Tibial nerve (tissue), 4 donors: ENCODE results near the gene KRT84. TPM values are rescaled to one million over a fixed set of nuclear protein-coding genes. Genes with fewer than 3 reads are reported as not detected.

Experiments used
- DNase-seq, 2 donors: peaks; one replicate each; pipeline ENCODE4 v3.0.0-alpha.2; 2019; ENCODE audit warnings: low spot score in 2 of 2
- H3K27ac ChIP-seq, 4 donors: fragments of 200-600 bp; sonication (generic) in 3 of 4; one replicate each; pipeline ENCODE4 v1.5.1; 2017 to 2019; ENCODE audit warnings: mild to moderate bottlenecking in 1 of 4
- H3K27me3 ChIP-seq, 2 donors: fragments of 200-600 bp; sonication (generic) in 1 of 2; one replicate each; pipeline versions ENCODE4 v1.5.1 to v1.6.0; 2017 to 2019
- H3K36me3 ChIP-seq, 3 donors: fragments of 200-600 bp; sonication (generic); one replicate each; pipeline ENCODE4 v1.5.1; 2018 to 2019
- H3K4me1 ChIP-seq, 4 donors: fragments of 200-600 bp; sonication (generic) in 3 of 4; one replicate each; pipeline ENCODE4 v1.5.1; 2017 to 2019
- H3K4me3 ChIP-seq, 4 donors: fragments of 200-600 bp; sonication (generic) in 3 of 4; one replicate each; pipeline ENCODE4 v1.5.1; 2017 to 2019; ENCODE audit warnings: mild to moderate bottlenecking in 1 of 4, moderate library complexity in 1 of 4
- H3K9me3 ChIP-seq, 4 donors: fragments of 200-600 bp; sonication (generic) in 3 of 4; one replicate each; pipeline ENCODE4 v1.5.1; 2017 to 2019
- CTCF ChIP-seq, 5 experiments: fragments of 200-600 bp in 3 of 5; fragments of 450-650 bp in 2 of 5; sonication (generic) in 3 of 5; IDR thresholded peaks; one replicate each; pipeline ENCODE4 v1.5.1; 2016 to 2019; ENCODE audit warnings: antibody characterized with exemption in 5 of 5, mild to moderate bottlenecking in 3 of 5, moderate library complexity in 2 of 5
- EP300 ChIP-seq, 2 donors: sonication (generic); formaldehyde crosslinking; IDR thresholded peaks; one replicate each; pipeline ENCODE4 v1.6.1; 2017; ENCODE audit warnings: antibody characterized with exemption in 2 of 2, mild to moderate bottlenecking in 1 of 2
- POLR2A ChIP-seq, 2 donors: fragments of 450-650 bp; IDR thresholded peaks; one replicate each; pipeline ENCODE4 v1.6.1; 2017; ENCODE audit warnings: antibody characterized with exemption in 2 of 2, mild to moderate bottlenecking in 2 of 2, moderate library complexity in 2 of 2
- WGBS, 2 donors: methylation state at CpG; one replicate each; pipeline ENCODE4 v1.1.5; 2018; 5-methylcytosine and 5-hydroxymethylcytosine counted together
- total RNA-seq, 4 donors: library from RNA; depleted of rRNA; stranded (reverse); fragments of >200 nt; gene quantifications; one replicate each; pipeline ENCODE4 v1.1.0, GENCODE V29; 2016

Gene KRT84
- total RNA-seq, 4 donors from 2014 or later: not detected

GRCh38 chr12:52416795-52417194, 31.3 kb upstream of the KRT84 start:
- Histone ChIP-seq H3K27me3 (no peaks in the 10 kb centered on the region), H3K4me3 (no peak overlapping the region), H3K36me3 (no peaks in the 10 kb centered on the region), H3K27ac (peak overlapping the region in 2 of 4 donors; percentile 76 to 82), H3K9me3 (no peaks in the 10 kb centered on the region), H3K4me1 (peaks cover 0 to 27% (median 5%) of the 10 kb centered on the region in 4 donors)
- TF ChIP-seq EP300 (IDR thresholded peaks at IDR 0.05) (no peak), CTCF (IDR thresholded peaks at IDR 0.05) (no peak)
- peak in 1 of 2 donors; percentile 18 for DNase-seq
- 42 to 61% methylated on average over 1 of the region's 1 CpG for WGBS, 2 donors

DNA sequence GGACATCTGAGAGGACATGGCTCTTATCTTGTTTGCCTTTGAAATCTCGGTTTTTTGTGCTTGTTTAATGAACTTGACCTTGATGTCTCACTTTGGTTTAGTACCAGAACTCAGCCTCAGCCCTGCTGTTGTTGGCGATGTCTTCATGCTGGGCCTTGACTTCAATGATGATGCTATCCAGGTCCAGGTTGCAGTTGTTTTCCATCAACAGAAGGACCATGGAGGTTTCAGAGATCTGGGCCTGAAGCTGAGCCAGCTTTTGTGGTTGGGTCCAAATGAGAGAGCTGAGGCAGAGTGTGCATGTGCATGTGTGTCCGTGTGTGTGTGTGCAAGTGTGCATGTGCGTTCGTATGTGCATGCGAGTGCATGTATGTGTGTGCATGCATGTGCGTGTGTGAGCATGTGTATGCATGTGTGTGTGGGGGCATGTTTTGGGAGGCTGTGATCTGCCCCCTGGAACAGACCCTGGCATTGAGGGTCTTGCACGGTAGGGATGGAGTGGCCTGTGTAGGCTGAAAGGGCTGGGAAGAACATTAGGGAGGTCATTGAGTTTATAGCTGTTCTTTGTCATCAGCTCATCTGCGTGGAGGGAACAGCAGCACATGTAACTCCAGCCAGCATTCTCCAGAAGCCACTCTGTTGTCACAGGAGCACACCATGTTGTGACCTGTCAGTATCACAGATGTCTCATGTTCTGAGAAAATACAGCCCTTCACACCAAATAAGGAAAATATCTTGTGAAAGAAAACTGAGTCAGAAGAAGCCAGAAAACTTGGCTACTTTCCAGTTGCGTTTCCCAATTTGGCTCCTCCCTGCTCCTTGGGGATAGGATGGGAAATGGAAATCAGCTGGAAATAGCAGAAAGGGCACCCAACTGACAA, 30.7 kb upstream of the KRT84 start:
- Histone ChIP-seq H3K4me1 (peaks cover 0 to 34% (median 5%) of the 10 kb centered on the region in 4 donors), H3K9me3 (no peaks in the 10 kb centered on the region), H3K27me3 (no peaks in the 10 kb centered on the region), H3K27ac (peak overlapping the region in 2 of 4 donors; percentile 76 to 82), H3K4me3 (no peak overlapping the region), H3K36me3 (no peaks in the 10 kb centered on the region)
- TF ChIP-seq EP300 (IDR thresholded peaks at IDR 0.05) (peak; percentile 34 to 84), POLR2A (IDR thresholded peaks at IDR 0.05) (no peak)
- DNase-seq: peak; percentile 20 to 81
- 62% methylated on average over 10 of the region's 10 CpGs for whole genome bisulfite sequencing, 2 donors

GRCh38 chr12:52414936-52415335, 29.5 kb upstream of the KRT84 start:
- no peak overlapping the region for H3K4me3 ChIP-seq
- 76 to 96% methylated on average over 4 to 5 of the region's 5 CpGs for WGBS, 2 donors
- H3K27ac ChIP-seq: no peak overlapping the region

GRCh38 chr12:52413782-52414345, 28.4 kb upstream of the KRT84 start:
- DNase-seq: no peak
- TF ChIP-seq POLR2A (IDR thresholded peaks at IDR 0.05) (no peak), CTCF (IDR thresholded peaks at IDR 0.05) (no peak), EP300 (IDR thresholded peaks at IDR 0.05) (no peak)
- Histone ChIP-seq H3K27me3 (no peaks in the 10 kb centered on the region), H3K4me1 (peaks cover 0 to 34% (median 5%) of the 10 kb centered on the region in 4 donors), H3K27ac (no peak overlapping the region), H3K36me3 (no peaks in the 10 kb centered on the region), H3K9me3 (no peaks in the 10 kb centered on the region), H3K4me3 (no peak overlapping the region)
- 61 to 68% methylated on average over 8 of the region's 8 CpGs for WGBS, 2 donors

More at GRCh38 chr12:52414936-52415335, 29.5 kb upstream of the KRT84 start:
- Histone ChIP-seq H3K4me1 (peaks cover 0 to 34% (median 5%) of the 10 kb centered on the region in 4 donors), H3K27me3 (no peaks in the 10 kb centered on the region), H3K9me3 (no peaks in the 10 kb centered on the region), H3K36me3 (no peaks in the 10 kb centered on the region)
- DNase-seq: no peak
- TF ChIP-seq POLR2A (IDR thresholded peaks at IDR 0.05) (no peak), CTCF (IDR thresholded peaks at IDR 0.05) (no peak), EP300 (IDR thresholded peaks at IDR 0.05) (no peak)

- H3K9me3 ChIP-seq: no peaks in the 10 kb centered on the region
Observed at GRCh38 chr12:52413202-52413601, 27.8 kb upstream of the KRT84 start.

More at GRCh38 chr12:52413202-52413601, 27.8 kb upstream of the KRT84 start:
- Histone ChIP-seq H3K4me1 (peaks cover 0 to 34% (median 5%) of the 10 kb centered on the region in 4 donors), H3K36me3 (no peaks in the 10 kb centered on the region), H3K27me3 (no peaks in the 10 kb centered on the region), H3K27ac (no peak overlapping the region), H3K4me3 (no peak overlapping the region)
- WGBS, 2 donors: 41 to 61% methylated on average over 4 of the region's 4 CpGs
- no peak for TF ChIP-seq EP300 (IDR thresholded peaks at IDR 0.05)
- TF ChIP-seq CTCF (IDR thresholded peaks at IDR 0.05): no peak
- TF ChIP-seq POLR2A (IDR thresholded peaks at IDR 0.05): no peak
- DNase-seq: no peak
